Keratinocyte (primary cell): Measurements from ENCODE around the gene SFMBT2.
"Not testable (repeated sequence)": the region's sequence is repeated elsewhere in the genome, so short reads cannot be mapped to it uniquely, and the experiment has no call there.

Source experiments
- CTCF ChIP-seq, 3 experiments: IDR thresholded peaks in 1 of 3; conservative IDR thresholded peaks in 1 of 3; optimal IDR thresholded peaks in 1 of 3; 2 replicates in 2 of 3; 3 replicates in 1 of 3; pipeline versions ENCODE3 to v1.5.1; 2011; ENCODE audit warnings: low read length in 3 of 3, mild to moderate bottlenecking in 3 of 3, moderate library complexity in 2 of 3, control low read depth in 1 of 3, inconsistent platforms in 1 of 3; ENCODE audit not compliant: insufficient read depth in 2 of 3; ENCODE audit errors: extremely low read depth in 1 of 3
- EZH2 ChIP-seq: IDR thresholded peaks from one replicate; pipeline ENCODE4 v1.6.1; 2012; ENCODE audit warnings: inconsistent platforms, mild to moderate bottlenecking, low read length, moderate library complexity

- TF ChIP-seq CTCF (optimal IDR thresholded peaks at IDR 0.05 in 1 of 3, IDR thresholded peaks at IDR 0.05 in 1 of 3, conservative IDR thresholded peaks at IDR 0.05 in 1 of 3; ENCODE audit: extremely low read depth in 1 of 3, insufficient read depth in 2 of 3, low read length in 3 of 3); EZH2: not testable (repeated sequence)
Measured at GRCh38 chr10:7182327-7182726, 228.5 kb downstream of the SFMBT2 start.
